GM12891 (cell line): ENCODE measurements around the gene MBIP.

Experiments used
- DNase-seq: peaks from one replicate; pipeline ENCODE4 v3.0.0; 2011; ENCODE audit warnings: low spot score; ENCODE audit not compliant: insufficient read length
- FAIRE-seq: peaks from 2 replicates; lab custom pipeline; 2011; peaks lifted over from hg19 to GRCh38; lab: Jason Lieb, UNC
- PAX5 ChIP-seq: IDR thresholded peaks from 2 replicates; pipeline ENCODE4 v1.6.1; 2011; ENCODE audit warnings: low read length, moderate library complexity, mild to moderate bottlenecking; ENCODE audit not compliant: insufficient read depth, severe bottlenecking
- POLR2A ChIP-seq: IDR thresholded peaks from 2 replicates; pipeline ENCODE4 v1.6.1; 2011; ENCODE audit warnings: low read depth, low read length, control low read depth
- POLR2AphosphoS5 ChIP-seq: IDR thresholded peaks from 2 replicates; pipeline ENCODE4 v1.6.1; 2011; ENCODE audit warnings: low read depth, low read length, control low read depth
- POU2F2 ChIP-seq: IDR thresholded peaks from 2 replicates; pipeline ENCODE4 v1.6.1; 2011; ENCODE audit warnings: low read depth, mild to moderate bottlenecking, control low read depth, low read length, moderate library complexity
- SPI1 ChIP-seq: IDR thresholded peaks from 2 replicates; pipeline ENCODE4 v1.6.1; 2011; ENCODE audit warnings: low read depth, low read length, control low read depth
- TAF1 ChIP-seq: IDR thresholded peaks from 2 replicates; pipeline ENCODE4 v1.6.1; 2011; ENCODE audit warnings: low read depth, low read length, control low read depth

Gene MBIP

DNA sequence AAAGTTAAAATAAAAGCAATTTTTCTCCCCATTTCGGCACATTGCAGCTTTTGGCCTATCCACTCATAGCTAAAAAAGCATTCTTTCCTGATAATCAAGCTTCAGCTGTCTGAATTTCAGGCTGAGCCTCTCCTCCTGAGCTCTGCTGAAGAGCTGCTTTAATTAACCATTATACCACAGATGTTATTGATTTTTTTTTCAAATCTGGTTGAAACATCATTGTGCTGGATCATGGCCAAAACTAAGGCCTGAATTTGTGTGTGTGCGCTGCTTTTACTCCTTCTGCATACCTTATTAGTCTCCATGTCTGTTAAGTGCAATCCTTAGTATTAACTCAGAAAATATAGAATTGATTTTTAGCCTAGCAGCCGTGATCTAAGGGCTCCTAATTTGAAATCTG is 52.3 kb downstream of the MBIP start:
- DNase-seq (no peak), FAIRE-seq (no peak)
- TF ChIP-seq POU2F2, result no peak
- no peak for TF ChIP-seq POLR2AphosphoS5
- no peak for TF ChIP-seq SPI1
- no peak for TF ChIP-seq PAX5
- no peak for TF ChIP-seq TAF1
- no peak for TF ChIP-seq POLR2A

GRCh38 chr14:36264595-36264994 is 55.8 kb downstream of the MBIP start:
- TF ChIP-seq TAF1 (no peak), SPI1 (no peak), POLR2A (no peak), POLR2AphosphoS5 (no peak), POU2F2 (no peak), PAX5 (no peak)
- DNase-seq (no peak), FAIRE-seq (no peak)

GRCh38 chr14:36264107-36264506 is 56.3 kb downstream of the MBIP start:
- TF ChIP-seq PAX5 (no peak), SPI1 (no peak), TAF1 (no peak), POLR2AphosphoS5 (no peak), POLR2A (no peak), POU2F2 (no peak)
- no peak for FAIRE-seq

DNA sequence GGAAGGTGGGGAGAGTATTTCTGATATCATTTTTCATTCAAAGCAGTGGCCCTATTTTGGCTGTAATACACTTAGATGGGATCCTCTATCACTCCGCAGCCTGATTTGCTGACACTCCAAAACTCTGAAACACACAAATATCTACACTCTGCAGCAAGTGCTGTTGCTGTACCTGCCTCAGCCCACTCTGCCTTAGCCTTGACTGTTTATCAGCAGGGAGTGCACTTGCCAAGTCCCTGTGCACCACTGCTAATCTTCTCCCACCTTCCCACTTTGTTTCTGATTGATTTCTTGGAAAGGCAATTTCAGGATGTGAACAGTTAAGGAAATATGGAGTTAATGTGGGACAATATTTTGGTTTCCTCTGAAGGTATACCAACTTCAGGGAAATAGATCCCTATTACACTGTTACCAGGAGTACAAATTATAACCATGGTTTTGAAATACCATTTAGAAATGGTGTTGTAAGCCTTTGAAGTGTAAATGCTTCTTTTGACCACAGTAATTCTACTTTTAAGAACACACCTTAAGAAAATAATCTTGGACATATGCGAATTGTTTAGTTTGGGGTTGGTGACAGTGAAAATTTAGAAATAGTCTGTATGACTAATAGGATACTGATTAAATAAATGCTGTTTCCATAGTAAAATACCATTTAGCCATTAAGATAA is 59.3 kb downstream of the MBIP start:
- FAIRE-seq (no peak), DNase-seq (no peak)
- TF ChIP-seq POLR2AphosphoS5 (no peak), POLR2A (no peak), POU2F2 (no peak)

More at GRCh38 chr14:36264107-36264506, 56.3 kb downstream of the MBIP start:
- DNase-seq, result no peak

DNA sequence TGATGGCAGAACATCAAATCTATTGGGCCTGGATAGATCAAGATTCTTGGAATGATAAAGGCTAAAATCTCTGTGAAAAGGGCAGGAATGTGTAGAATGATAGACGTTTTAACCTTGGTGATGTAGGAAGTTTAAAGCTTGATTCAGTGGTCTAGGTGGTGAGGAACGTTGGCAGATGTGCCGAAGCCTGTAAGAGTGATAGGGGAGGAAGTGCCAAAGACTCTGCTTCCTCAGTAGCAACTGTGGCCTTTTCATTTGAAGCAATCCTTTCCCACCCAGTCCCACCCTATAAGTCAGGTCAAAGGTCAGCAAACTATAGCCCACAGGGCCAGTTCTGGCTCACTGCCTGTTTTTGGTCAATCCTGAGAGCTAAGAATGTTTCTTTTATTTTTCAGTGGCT is 62.2 kb downstream of the MBIP start:
- no peak for DNase-seq
- FAIRE-seq, result no peak
- TF ChIP-seq POU2F2 (no peak), TAF1 (no peak), SPI1 (no peak)

DNA sequence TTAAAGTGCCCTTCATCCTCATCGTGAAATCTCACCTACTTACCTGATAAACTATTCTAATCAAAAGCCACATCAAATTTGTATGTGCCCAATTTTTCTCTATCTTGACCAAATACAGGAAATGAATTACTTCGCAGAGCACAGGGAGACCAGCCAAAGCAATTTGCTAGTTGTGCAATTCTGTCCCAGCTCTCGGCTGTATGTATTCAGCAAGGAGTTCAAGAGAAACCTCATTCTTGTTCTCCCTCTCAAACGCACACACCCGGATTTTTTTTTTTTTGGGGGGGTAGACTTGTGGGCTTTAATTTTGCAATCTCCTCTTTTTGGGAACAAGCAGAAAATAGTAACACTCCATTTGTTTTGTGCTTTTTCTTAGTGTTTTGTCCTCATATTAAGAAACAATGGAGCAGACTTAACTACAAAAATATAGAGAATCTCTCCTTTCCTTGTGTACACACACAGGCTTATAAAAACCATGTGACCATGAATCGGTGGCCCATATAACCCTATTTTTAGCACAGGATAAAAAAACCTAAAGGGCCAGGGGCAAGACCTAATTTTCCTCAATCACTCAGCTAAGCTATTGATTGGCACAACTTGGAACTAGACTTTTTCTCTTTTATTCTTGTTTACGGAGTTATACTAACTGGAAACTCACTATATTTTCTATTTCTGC is 64.2 kb downstream of the MBIP start:
- DNase-seq (no peak), FAIRE-seq (no peak)
- TF ChIP-seq PAX5 (no peak), SPI1 (no peak), TAF1 (no peak), POU2F2 (no peak), POLR2AphosphoS5 (no peak), POLR2A (no peak)

- no peak for FAIRE-seq
- DNase-seq, result no peak
- TF ChIP-seq POU2F2 (no peak), TAF1 (no peak), POLR2AphosphoS5 (no peak), PAX5 (no peak), POLR2A (no peak), SPI1 (no peak)
Observed at GRCh38 chr14:36254020-36254624, 66.3 kb downstream of the MBIP start.
